MM.1S (cell line): ENCODE data around the gene CSNK1D.

Experiments
- CTCF ChIP-seq: fragments of 300-600 bp; sonication (generic); IDR thresholded peaks from 2 replicates; pipeline ENCODE4 v1.5.1; 2016; ENCODE audit warnings: antibody characterized with exemption, low read length, mixed read lengths
- EZH2 ChIP-seq: fragments of 300-600 bp; sonication (generic); optimal IDR thresholded peaks from 2 replicates; pipeline ENCODE3; 2017; ENCODE audit warnings: low read depth, mild to moderate bottlenecking, antibody characterized with exemption, low read length, mixed read lengths

- TF ChIP-seq CTCF (no peak), EZH2 (no peak)
These were observed 4.8 kb upstream of the CSNK1D start for GRCh38 chr17:82278308-82278707.
